Measurements from ENCODE around the gene CPT1A. TPM values are rescaled to one million over a fixed set of nuclear protein-coding genes. Genes with fewer than 3 reads are reported as not detected.
A peak's percentile ranks its signal among the peaks of the same experiment; 100 is the strongest.
"Not testable (repeated sequence)": the region's sequence is repeated elsewhere in the genome, so short reads cannot be mapped to it uniquely, and the experiment has no call there.

The CPT1A gene
- total RNA-seq, 1 experiment from 2014 or later = 6.3 TPM

- TF ChIP-seq, protein P1, sequence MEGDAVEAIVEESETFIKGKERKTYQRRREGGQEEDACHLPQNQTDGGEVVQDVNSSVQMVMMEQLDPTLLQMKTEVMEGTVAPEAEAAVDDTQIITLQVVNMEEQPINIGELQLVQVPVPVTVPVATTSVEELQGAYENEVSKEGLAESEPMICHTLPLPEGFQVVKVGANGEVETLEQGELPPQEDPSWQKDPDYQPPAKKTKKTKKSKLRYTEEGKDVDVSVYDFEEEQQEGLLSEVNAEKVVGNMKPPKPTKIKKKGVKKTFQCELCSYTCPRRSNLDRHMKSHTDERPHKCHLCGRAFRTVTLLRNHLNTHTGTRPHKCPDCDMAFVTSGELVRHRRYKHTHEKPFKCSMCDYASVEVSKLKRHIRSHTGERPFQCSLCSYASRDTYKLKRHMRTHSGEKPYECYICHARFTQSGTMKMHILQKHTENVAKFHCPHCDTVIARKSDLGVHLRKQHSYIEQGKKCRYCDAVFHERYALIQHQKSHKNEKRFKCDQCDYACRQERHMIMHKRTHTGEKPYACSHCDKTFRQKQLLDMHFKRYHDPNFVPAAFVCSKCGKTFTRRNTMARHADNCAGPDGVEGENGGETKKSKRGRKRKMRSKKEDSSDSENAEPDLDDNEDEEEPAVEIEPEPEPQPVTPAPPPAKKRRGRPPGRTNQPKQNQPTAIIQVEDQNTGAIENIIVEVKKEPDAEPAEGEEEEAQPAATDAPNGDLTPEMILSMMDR (IDR thresholded peaks at IDR 0.05; ENCODE audit: insufficient read depth in 1 of 2, low read depth in 1 of 2, low read length in 1 of 2, severe bottlenecking in 1 of 2, unreplicated experiment in 1 of 2) = no peak
- H3K36me3 ChIP-seq (ENCODE audit: control insufficient read depth, insufficient read depth, low read length) = no peaks in the 10 kb centered on the region
- H3K4me1 ChIP-seq = peaks cover 30% of the 10 kb centered on the region
- no peak overlapping the region for H3K4me3 ChIP-seq (ENCODE audit: low read depth, low read length)
- H3K36me3 Mint-ChIP-seq (ENCODE audit: insufficient read depth, unreplicated experiment) = peaks cover 12% of the 10 kb centered on the region
- peaks cover 13% of the 10 kb centered on the region for H3K4me1 Mint-ChIP-seq (ENCODE audit: low read depth, unreplicated experiment)
- no peak overlapping the region for H3K27ac Mint-ChIP-seq (ENCODE audit: unreplicated experiment)
- BruUV-seq (replicated peaks) = no TSS peak
- H3K9me3 ChIP-seq = peaks cover 15% of the 10 kb centered on the region
- ChIA-PET POLR2A (no interaction called here), CTCF (no interaction called here)
- no peaks in the 10 kb centered on the region for H3K27me3 ChIP-seq (replicated peaks; ENCODE audit: control insufficient read depth, insufficient read depth, low read length)
- DNase-seq = no peak
- no peak overlapping the region for H3K4me3 Mint-ChIP-seq (ENCODE audit: unreplicated experiment)
- H3K27me3 Mint-ChIP-seq (ENCODE audit: insufficient read depth, unreplicated experiment) = no peaks in the 10 kb centered on the region
- intact Hi-C loops (cut with micrococcal nuclease; ENCODE audit: unreplicated experiment) = loop anchor here (5.0 kb wide), 1 partner anchor 227 kb away; no protein-coding TSS in a partner anchor
- H3K9me3 Mint-ChIP-seq (ENCODE audit: unreplicated experiment) = no peaks in the 10 kb centered on the region
Observed at GRCh38 chr11:68859123-68859522, 17.4 kb upstream of the CPT1A start.

- peak overlapping the region; percentile 15 for H3K4me3 Mint-ChIP-seq (ENCODE audit: unreplicated experiment)
- Histone ChIP-seq H3K4me1 (peaks cover 20% of the 10 kb centered on the region), H3K9me3 (0 out of 2 replicates have a peak, but pooled peaks cover 3% of the 10 kb centered on the region), H3K27me3 (replicated peaks; ENCODE audit: control insufficient read depth, insufficient read depth, low read length) (no peaks in the 10 kb centered on the region), H3K4me3 (ENCODE audit: low read depth, low read length) (no peak overlapping the region), H3K36me3 (ENCODE audit: control insufficient read depth, insufficient read depth, low read length) (no peaks in the 10 kb centered on the region)
- no TSS peak for BruUV-seq (replicated peaks)
- TF ChIP-seq, protein P1 (IDR thresholded peaks at IDR 0.05; ENCODE audit: insufficient read depth in 1 of 2, low read depth in 1 of 2, low read length in 1 of 2, severe bottlenecking in 1 of 2, unreplicated experiment in 1 of 2) = no peak
- peaks cover 13% of the 10 kb centered on the region for H3K4me1 Mint-ChIP-seq (ENCODE audit: low read depth, unreplicated experiment)
- DNase-seq = no peak
- CTCF ChIA-PET = no interaction called here
- H3K27me3 Mint-ChIP-seq (ENCODE audit: insufficient read depth, unreplicated experiment) = no peaks in the 10 kb centered on the region
- intact Hi-C loops (cut with micrococcal nuclease; ENCODE audit: unreplicated experiment) = loop anchor here (1.0 to 5.0 kb wide), 2 partner anchors 18 to 225 kb away; no protein-coding TSS in a partner anchor
- H3K36me3 Mint-ChIP-seq (ENCODE audit: insufficient read depth, unreplicated experiment) = peaks cover 6% of the 10 kb centered on the region
- POLR2A ChIA-PET = no interaction called here
- H3K27ac Mint-ChIP-seq (ENCODE audit: unreplicated experiment) = peak overlapping the region; percentile 77
- no peaks in the 10 kb centered on the region for H3K9me3 Mint-ChIP-seq (ENCODE audit: unreplicated experiment)
Observed at GRCh38 chr11:68857037-68857586, 15.4 kb upstream of the CPT1A start.

DNA sequence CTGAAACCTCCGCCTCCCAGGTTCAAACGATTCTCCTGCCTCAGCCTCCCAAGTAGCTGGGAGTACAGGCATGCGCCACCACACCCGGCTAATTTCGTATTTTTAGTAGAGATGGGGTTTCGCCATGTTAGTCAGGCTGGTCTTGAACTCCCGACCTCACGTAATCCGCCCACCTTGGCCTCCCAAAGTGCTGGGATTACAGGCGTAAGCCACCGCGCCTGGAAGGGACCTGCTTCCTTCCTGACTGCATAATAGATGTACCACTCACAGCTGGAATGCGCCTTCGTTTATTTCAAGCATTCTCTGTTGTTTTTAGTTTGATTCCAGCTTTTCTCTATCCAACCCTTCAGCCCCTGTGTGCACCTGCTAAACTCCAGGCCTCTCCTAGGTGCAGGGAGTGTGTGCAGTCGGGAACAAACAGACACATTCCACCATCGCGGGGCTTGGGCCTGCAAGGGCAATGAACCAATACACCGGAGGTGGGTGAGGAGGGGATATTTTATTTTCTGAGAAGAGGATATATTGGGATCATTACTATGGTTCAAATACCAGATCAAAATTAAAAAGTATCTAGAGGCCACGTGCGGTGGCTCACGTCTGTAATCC, 14.8 kb upstream of the CPT1A start:
- BruUV-seq (replicated peaks); H3K4me3 ChIP-seq (ENCODE audit: low read depth, low read length); DNase-seq; H3K9me3 Mint-ChIP-seq (ENCODE audit: unreplicated experiment); H3K36me3 Mint-ChIP-seq (ENCODE audit: insufficient read depth, unreplicated experiment); POLR2A ChIA-PET; H3K4me3 Mint-ChIP-seq (ENCODE audit: unreplicated experiment); H3K27me3 ChIP-seq (replicated peaks; ENCODE audit: control insufficient read depth, insufficient read depth, low read length); H3K36me3 ChIP-seq (ENCODE audit: control insufficient read depth, insufficient read depth, low read length); H3K9me3 ChIP-seq; H3K27me3 Mint-ChIP-seq (ENCODE audit: insufficient read depth, unreplicated experiment): not testable (repeated sequence)
- intact Hi-C loops (cut with micrococcal nuclease; ENCODE audit: unreplicated experiment) = loop anchor here (1.0 to 5.0 kb wide), 2 partner anchors 17 to 224 kb away; no protein-coding TSS in a partner anchor
- peaks cover 20% of the 10 kb centered on the region for H3K4me1 ChIP-seq
- peaks cover 13% of the 10 kb centered on the region for H3K4me1 Mint-ChIP-seq (ENCODE audit: low read depth, unreplicated experiment)
- CTCF ChIA-PET = interaction anchor here (0.7 kb wide), 1 partner anchor 554 kb away, joined by 4 read pairs; no protein-coding TSS in a partner anchor
- peak overlapping the region; percentile 77 for H3K27ac Mint-ChIP-seq (ENCODE audit: unreplicated experiment)

Data from Caco-2 (cell line).